NOMO-1 treated with DMSO at 0.1 percent for 48 hours (cell line): ENCODE results near the gene MYBL2.

ENCODE experiments used
- DNase-seq: peaks from one replicate; lab custom pipeline; 2025; ENCODE audit not compliant: unreplicated experiment; lab: John Stamatoyannopoulos, UW

MYBL2 gene

GRCh38 chr20:43721429-43722152 lies 54.7 kb downstream of the MYBL2 start:
- DNase-seq: no peak

GRCh38 chr20:43722153-43722505 lies 55.2 kb downstream of the MYBL2 start:
- DNase-seq: no peak

GRCh38 chr20:43723186-43723585 lies 56.3 kb downstream of the MYBL2 start:
- no peak for DNase-seq

GRCh38 chr20:43723735-43724134 lies 56.8 kb downstream of the MYBL2 start:
- no peak for DNase-seq

GRCh38 chr20:43724383-43724782 lies 57.5 kb downstream of the MYBL2 start:
- peak; percentile 38 for DNase-seq

GRCh38 chr20:43725666-43726065 lies 58.8 kb downstream of the MYBL2 start:
- no peak for DNase-seq

- no peak for DNase-seq
Measured at GRCh38 chr20:43726333-43726732, 59.4 kb downstream of the MYBL2 start.

- DNase-seq: no peak
Measured at GRCh38 chr20:43726811-43727338, 60.0 kb downstream of the MYBL2 start, which contains the start of gene GTSF1L. GTSF1L (minus strand) TSS chr20:43727002; CDS start chr20:43726694, 308 bp downstream.

- no peak for DNase-seq
Measured at GRCh38 chr20:43727980-43728590, 61.2 kb downstream of the MYBL2 start.

- no peak for DNase-seq
Measured at GRCh38 chr20:43728686-43729255, 61.9 kb downstream of the MYBL2 start.

- DNase-seq: no peak
Measured at GRCh38 chr20:43731469-43731868, 64.6 kb downstream of the MYBL2 start.

GRCh38 chr20:43731927-43732326 lies 65.0 kb downstream of the MYBL2 start:
- DNase-seq: no peak

- DNase-seq: peak; percentile 24
Measured at GRCh38 chr20:43736588-43737158, 69.8 kb downstream of the MYBL2 start.

GRCh38 chr20:43737925-43738324 lies 71.0 kb downstream of the MYBL2 start:
- DNase-seq: no peak

GRCh38 chr20:43739148-43739749 lies 72.3 kb downstream of the MYBL2 start:
- DNase-seq: no peak

- DNase-seq: no peak
Measured at GRCh38 chr20:43740642-43741041, 73.7 kb downstream of the MYBL2 start.

GRCh38 chr20:43744151-43744611 lies 77.3 kb downstream of the MYBL2 start:
- DNase-seq: no peak

- DNase-seq: peak; percentile 85
Measured at GRCh38 chr20:43744966-43745730, 78.2 kb downstream of the MYBL2 start.

- DNase-seq: peak; percentile 50
Measured at GRCh38 chr20:43746344-43747137, 79.6 kb downstream of the MYBL2 start.

GRCh38 chr20:43748274-43748673 lies 81.4 kb downstream of the MYBL2 start:
- peak; percentile 81 for DNase-seq
